Fibroblast of lung (primary cell): ENCODE measurements around the gene MUC3A. TPM values are rescaled to one million over a fixed set of nuclear protein-coding genes. Genes with fewer than 3 reads are reported as not detected.
"Not testable (repeated sequence)": the region's sequence is repeated elsewhere in the genome, so short reads cannot be mapped to it uniquely, and the experiment has no call there.

Experiments used
- DNase-seq, 2 donors: peaks; one replicate each; pipeline versions ENCODE4 v3.0.0 to v3.0.0-alpha.2; 2010; ENCODE audit warnings: low read depth in 2 of 2
- H2AFZ ChIP-seq: 2 replicates; pipeline ENCODE4 v1.5.1; 2012; ENCODE audit warnings: low read length, control low read depth, inconsistent platforms
- H3K27ac ChIP-seq: 2 replicates; pipeline ENCODE4 v1.5.1; 2011; ENCODE audit warnings: low read length, control low read depth; ENCODE audit not compliant: insufficient read depth
- H3K27me3 ChIP-seq: 2 replicates; pipeline ENCODE4 v1.5.1; 2011; ENCODE audit warnings: mild to moderate bottlenecking, low read length; ENCODE audit not compliant: control insufficient read depth, insufficient read depth
- H3K36me3 ChIP-seq: 2 replicates; pipeline ENCODE4 v1.5.1; 2011; ENCODE audit warnings: low read length; ENCODE audit not compliant: control insufficient read depth, insufficient read depth
- H3K4me1 ChIP-seq: 2 replicates; pipeline ENCODE4 v1.5.1; 2011; ENCODE audit warnings: low read length; ENCODE audit not compliant: control insufficient read depth, insufficient read depth; ENCODE audit errors: extremely low read depth
- H3K4me2 ChIP-seq: 2 replicates; pipeline ENCODE4 v1.5.1; 2011; ENCODE audit warnings: low read length, control low read depth; ENCODE audit not compliant: insufficient read depth; ENCODE audit errors: extremely low read depth
- H3K4me3 ChIP-seq, 4 experiments: fragments of 200-600 bp in 1 of 4; sonication (generic) in 1 of 4; replicated peaks in 1 of 4; 2 replicates each; pipeline ENCODE4 v1.5.1; 2011 to 2016; ENCODE audit warnings: low read length in 4 of 4, low read depth in 3 of 4, mild to moderate bottlenecking in 3 of 4, control low read depth in 2 of 4, inconsistent platforms in 1 of 4, mixed read lengths in 1 of 4; ENCODE audit not compliant: insufficient read depth in 1 of 4; ENCODE audit errors: control extremely low read depth in 1 of 4
- H3K79me2 ChIP-seq: 2 replicates; pipeline ENCODE4 v1.5.1; 2012; ENCODE audit warnings: mild to moderate bottlenecking, low read length, inconsistent platforms; ENCODE audit not compliant: control insufficient read depth, insufficient read depth
- H3K9ac ChIP-seq: 2 replicates; pipeline ENCODE4 v1.5.1; 2011; ENCODE audit warnings: mild to moderate bottlenecking, low read length, control low read depth; ENCODE audit not compliant: insufficient read depth
- H3K9me3 ChIP-seq: 2 replicates; pipeline ENCODE4 v1.5.1; 2012; ENCODE audit warnings: low read depth, low read length; ENCODE audit not compliant: control insufficient read depth, insufficient read depth
- H4K20me1 ChIP-seq: 2 replicates; pipeline ENCODE4 v1.5.1; 2011; ENCODE audit warnings: low read length; ENCODE audit not compliant: control insufficient read depth, insufficient read depth; ENCODE audit errors: extremely low read depth
- CTCF ChIP-seq, 2 donors: IDR thresholded peaks in 1 of 2; conservative IDR thresholded peaks in 1 of 2; 1 replicate in 1 of 2; 2 replicates in 1 of 2; pipeline ENCODE4 v1.5.1; 2011 to 2012; ENCODE audit warnings: low read length in 2 of 2, control low read depth in 1 of 2, inconsistent platforms in 1 of 2, low read depth in 1 of 2, mild to moderate bottlenecking in 1 of 2
- EZH2 ChIP-seq: IDR thresholded peaks from 2 replicates; pipeline ENCODE4 v1.5.1; 2012; ENCODE audit warnings: low read length, control low read depth, mild to moderate bottlenecking; ENCODE audit errors: missing control alignments
- polyA plus RNA-seq, 2 donors: library from polyadenylated mRNA; depleted of rRNA in 1 of 2; stranded (reverse) in 1 of 2; unstranded in 1 of 2; fragments of >200 nt; gene quantifications; 2 replicates each; pipeline ENCODE4 v1.2.1, GENCODE V29; 2011 to 2012; ENCODE audit warnings: missing spikeins in 1 of 2
- total RNA-seq: library from RNA; depleted of rRNA; stranded (reverse); fragments of >200 nt; gene quantifications from 2 replicates; pipeline ENCODE4 v1.2.1, GENCODE V29; 2014

Gene MUC3A
- total and polyA plus RNA-seq, 2 donors (not counting 1 experiment from before 2014, with no cell fraction given) = not detected

GRCh38 chr7:100921039-100921438 lies 28.3 kb upstream of the MUC3A start:
- no peak for TF ChIP-seq EZH2
- TF ChIP-seq CTCF (conservative IDR thresholded peaks at IDR 0.05 in 1 of 2, IDR thresholded peaks at IDR 0.05 in 1 of 2; ENCODE audit: low read depth in 1 of 2, low read length in 2 of 2) = no peak
- Histone ChIP-seq H3K9ac (no peak overlapping the region), H3K9me3 (no peaks in the 10 kb centered on the region), H3K4me3 (no peak overlapping the region), H3K4me2 (no peak overlapping the region), H3K36me3 (no peaks in the 10 kb centered on the region), H2AFZ (no peak overlapping the region), H3K79me2 (no peaks in the 10 kb centered on the region), H3K4me1 (no peaks in the 10 kb centered on the region), H3K27ac (no peak overlapping the region), H3K27me3 (no peaks in the 10 kb centered on the region), H4K20me1 (no peaks in the 10 kb centered on the region)
- DNase-seq = no peak

GRCh38 chr7:100923616-100924015 lies 25.7 kb upstream of the MUC3A start:
- H2AFZ ChIP-seq, H3K4me2 ChIP-seq: not testable (repeated sequence)

GRCh38 chr7:100929808-100930174 lies 19.5 kb upstream of the MUC3A start:
- no peak overlapping the region for H2AFZ ChIP-seq
- no peaks in the 10 kb centered on the region for H3K79me2 ChIP-seq
- H4K20me1 ChIP-seq = no peaks in the 10 kb centered on the region
- no peaks in the 10 kb centered on the region for H3K27me3 ChIP-seq
- H3K9ac ChIP-seq = no peak overlapping the region
- no peak for DNase-seq
- no peaks in the 10 kb centered on the region for H3K4me1 ChIP-seq
- no peak overlapping the region for H3K4me3 ChIP-seq
- H3K36me3 ChIP-seq = no peaks in the 10 kb centered on the region
- no peaks in the 10 kb centered on the region for H3K9me3 ChIP-seq
- TF ChIP-seq EZH2 (no peak), CTCF (conservative IDR thresholded peaks at IDR 0.05 in 1 of 2, IDR thresholded peaks at IDR 0.05 in 1 of 2; ENCODE audit: low read depth in 1 of 2, low read length in 2 of 2) (no peak)
- H3K27ac ChIP-seq = no peak overlapping the region
- no peak overlapping the region for H3K4me2 ChIP-seq

More at GRCh38 chr7:100923616-100924015, 25.7 kb upstream of the MUC3A start:
- H3K27ac ChIP-seq, H4K20me1 ChIP-seq, H3K9ac ChIP-seq, H3K9me3 ChIP-seq, DNase-seq, H3K36me3 ChIP-seq, H3K27me3 ChIP-seq, H3K79me2 ChIP-seq, H3K4me1 ChIP-seq, H3K4me3 ChIP-seq: not testable (repeated sequence)

GRCh38 chr7:100933734-100934133 lies 15.6 kb upstream of the MUC3A start:
- H2AFZ ChIP-seq = no peak overlapping the region
- H3K4me3 ChIP-seq = no peak overlapping the region
- no peaks in the 10 kb centered on the region for H3K36me3 ChIP-seq
- H3K79me2 ChIP-seq = no peaks in the 10 kb centered on the region
- H3K9ac ChIP-seq = no peak overlapping the region
- no peaks in the 10 kb centered on the region for H3K27me3 ChIP-seq
- TF ChIP-seq EZH2 (no peak), CTCF (conservative IDR thresholded peaks at IDR 0.05 in 1 of 2, IDR thresholded peaks at IDR 0.05 in 1 of 2; ENCODE audit: low read depth in 1 of 2, low read length in 2 of 2) (no peak)
- H3K9me3 ChIP-seq = no peaks in the 10 kb centered on the region
- no peak overlapping the region for H3K4me2 ChIP-seq
- H4K20me1 ChIP-seq = no peaks in the 10 kb centered on the region
- no peak overlapping the region for H3K27ac ChIP-seq
- DNase-seq = no peak
- H3K4me1 ChIP-seq = no peaks in the 10 kb centered on the region

- not testable (repeated sequence) for H3K79me2 ChIP-seq, H3K9me3 ChIP-seq, H3K9ac ChIP-seq, H4K20me1 ChIP-seq, H3K4me2 ChIP-seq, H3K27ac ChIP-seq, H3K27me3 ChIP-seq, H3K36me3 ChIP-seq, H3K4me3 ChIP-seq, H2AFZ ChIP-seq, H3K4me1 ChIP-seq, DNase-seq
Measured at GRCh38 chr7:100935381-100935780, 14.0 kb upstream of the MUC3A start.
